A673 (cell line): ENCODE data around the gene GALM.

Experiments
- CTCF ChIP-seq: fragments of 300-800, 200-600 bp; sonication (generic); conservative IDR thresholded peaks from 2 replicates; pipeline ENCODE4 v1.5.1; 2017; ENCODE audit warnings: low read depth, mild to moderate bottlenecking, antibody characterized with exemption, low read length, moderate library complexity, mixed read lengths
- EZH2 ChIP-seq: fragments of 200-600 bp; sonication (generic); IDR thresholded peaks from 2 replicates; pipeline ENCODE4 v1.6.1; 2017; ENCODE audit warnings: borderline replicate concordance, low read depth, mild to moderate bottlenecking, mixed read lengths, antibody characterized with exemption, low read length; ENCODE audit not compliant: poor library complexity, severe bottlenecking

- TF ChIP-seq CTCF (no peak), EZH2 (no peak)
These were observed 53.8 kb downstream of the GALM start for GRCh38 chr2:38719706-38720105.
